GM12872 (cell line): ENCODE measurements around the gene ACR.

ENCODE experiments used
- CTCF ChIP-seq: IDR thresholded peaks from 3 replicates; pipeline ENCODE4 v1.5.1; 2011; ENCODE audit warnings: low read depth, mild to moderate bottlenecking, low read length, moderate library complexity; ENCODE audit not compliant: insufficient read depth

The ACR gene

GRCh38 chr22:50695421-50696250, 42.4 kb upstream of the ACR start:
- no peak for TF ChIP-seq CTCF

- TF ChIP-seq CTCF, result no peak
These were observed 41.7 kb upstream of the ACR start for GRCh38 chr22:50696251-50696798.

GRCh38 chr22:50696799-50697561, 41.0 kb upstream of the ACR start:
- no peak for TF ChIP-seq CTCF

GRCh38 chr22:50697667-50698506, 40.1 kb upstream of the ACR start:
- no peak for TF ChIP-seq CTCF

GRCh38 chr22:50698546-50698945, 39.5 kb upstream of the ACR start:
- TF ChIP-seq CTCF, result no peak

GRCh38 chr22:50699001-50699755, 38.8 kb upstream of the ACR start:
- no peak for TF ChIP-seq CTCF
